Hepatocyte (in vitro differentiated cells): ENCODE data around the gene TRMT1.

Source experiments
- EZH2 ChIP-seq: fragments of 200-600 bp; sonication (generic); IDR thresholded peaks from 2 replicates; pipeline ENCODE4 v1.6.1; 2016; ENCODE audit warnings: antibody characterized with exemption, mild to moderate bottlenecking, borderline replicate concordance
- TF ChIP-seq, protein P1 (sequence below): fragments of 200-600 bp; sonication (generic); IDR thresholded peaks from 2 replicates; pipeline ENCODE4 v1.5.1; 2016; ENCODE audit warnings: antibody characterized with exemption, mild to moderate bottlenecking; ENCODE audit not compliant: poor library complexity

- TF ChIP-seq, protein P1, sequence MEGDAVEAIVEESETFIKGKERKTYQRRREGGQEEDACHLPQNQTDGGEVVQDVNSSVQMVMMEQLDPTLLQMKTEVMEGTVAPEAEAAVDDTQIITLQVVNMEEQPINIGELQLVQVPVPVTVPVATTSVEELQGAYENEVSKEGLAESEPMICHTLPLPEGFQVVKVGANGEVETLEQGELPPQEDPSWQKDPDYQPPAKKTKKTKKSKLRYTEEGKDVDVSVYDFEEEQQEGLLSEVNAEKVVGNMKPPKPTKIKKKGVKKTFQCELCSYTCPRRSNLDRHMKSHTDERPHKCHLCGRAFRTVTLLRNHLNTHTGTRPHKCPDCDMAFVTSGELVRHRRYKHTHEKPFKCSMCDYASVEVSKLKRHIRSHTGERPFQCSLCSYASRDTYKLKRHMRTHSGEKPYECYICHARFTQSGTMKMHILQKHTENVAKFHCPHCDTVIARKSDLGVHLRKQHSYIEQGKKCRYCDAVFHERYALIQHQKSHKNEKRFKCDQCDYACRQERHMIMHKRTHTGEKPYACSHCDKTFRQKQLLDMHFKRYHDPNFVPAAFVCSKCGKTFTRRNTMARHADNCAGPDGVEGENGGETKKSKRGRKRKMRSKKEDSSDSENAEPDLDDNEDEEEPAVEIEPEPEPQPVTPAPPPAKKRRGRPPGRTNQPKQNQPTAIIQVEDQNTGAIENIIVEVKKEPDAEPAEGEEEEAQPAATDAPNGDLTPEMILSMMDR: peak; percentile 20
- no peak for TF ChIP-seq EZH2
These were observed 15.5 kb downstream of the TRMT1 start for GRCh38 chr19:13100841-13101589.
